Ovary (tissue), 9 donors: ENCODE data around the gene PMPCA. TPM values are rescaled to one million over a fixed set of nuclear protein-coding genes. Genes with fewer than 3 reads are reported as not detected.
A peak's percentile ranks its signal among the peaks of the same experiment; 100 is the strongest.

ENCODE experiments used
- DNase-seq, 5 donors: peaks; one replicate each; pipeline ENCODE4 v3.0.0-alpha.2; 2019 to 2020
- H3K27ac ChIP-seq, 2 donors: fragments of 200-600 bp; one replicate each; pipeline versions ENCODE4 v1.5.1 to v1.8.0; 2019 to 2022
- H3K27me3 ChIP-seq: fragments of 200-600 bp; one replicate; pipeline ENCODE4 v1.8.0; 2022
- H3K36me3 ChIP-seq: fragments of 200-600 bp; sonication (generic); one replicate; pipeline ENCODE4 v1.5.1; 2019
- H3K4me1 ChIP-seq: one replicate; pipeline ENCODE4 v1.8.1; 2013; ENCODE audit warnings: mild to moderate bottlenecking, moderate library complexity; ENCODE audit not compliant: insufficient read depth
- H3K4me3 ChIP-seq: fragments of 200-600 bp; sonication (generic); one replicate; pipeline ENCODE4 v1.5.1; 2017
- H3K9me3 ChIP-seq, 2 donors: fragments of 200-600 bp in 1 of 2; sonication (generic) in 1 of 2; one replicate each; pipeline versions ENCODE4 v1.5.1 to v1.8.1; 2013 to 2019; ENCODE audit warnings: mild to moderate bottlenecking in 1 of 2, moderate library complexity in 1 of 2
- CTCF ChIP-seq, 3 donors: fragments of 450-650 bp in 2 of 3; fragments of 200-600 bp in 1 of 3; IDR thresholded peaks; one replicate each; pipeline versions ENCODE4 v1.5.1 to v1.8.0; 2016 to 2022; ENCODE audit warnings: antibody characterized with exemption in 3 of 3, mild to moderate bottlenecking in 1 of 3
- EP300 ChIP-seq: sonication (generic); formaldehyde crosslinking; IDR thresholded peaks from one replicate; pipeline ENCODE4 v1.6.1; 2017; ENCODE audit warnings: antibody characterized with exemption
- POLR2A ChIP-seq: fragments of 450-650 bp; IDR thresholded peaks from one replicate; pipeline ENCODE4 v1.6.1; 2017; ENCODE audit warnings: antibody characterized with exemption, mild to moderate bottlenecking, moderate library complexity
- WGBS, 3 donors: extraction: QIAGEN DNeasy Blood & Tissue Kit in 1 of 3; methylation state at CpG; one replicate each; pipeline versions ENCODE4 v1.1.5 to v1.1.7; 2013 to 2017; 5-methylcytosine and 5-hydroxymethylcytosine counted together
- intact Hi-C, 4 donors: fragments of 100-400 bp; cut with DNase I; formaldehyde crosslinking; loops; one replicate each; pipeline versions ENCODE4 v1.11.0 to v1.15.1; 2022 to 2023
- polyA plus RNA-seq, 2 donors: library from polyadenylated mRNA; stranded (reverse); fragments of 200-250 nt in 1 of 2; fragments of 350-450 nt in 1 of 2; fragmentation: Illumina TruSeq in 1 of 2; extraction: RNeasy Lipid Tissue Mini Kit (QIAGEN cat#74804) in 1 of 2; gene quantifications; one replicate each; pipeline ENCODE4 v1.2.3, GENCODE V29; 2013 to 2014
- total RNA-seq, 7 donors: library from RNA; depleted of rRNA in 2 of 7; stranded (reverse); fragments of >200 nt in 2 of 7; fragmentation: NEBNext Ultra II Directional in 3 of 7; extraction: Animal tissue kit (Norgen Biotek cat#: 25700) in 3 of 7; gene quantifications; one replicate each; pipeline versions ENCODE4 v1.1.0 to v1.2.4, GENCODE V29; 2016 to 2023
- donor health status: DM: no; HTN: no; CAD: no; lungs with moderate emphysema.
- donor health status: DM: no; HTN: no; CAD: no.
- donor health status: Bipolar disorder and iron deficiency.
- donor health status: DM: yes; HTN: yes; CAD: no.
- donor health status: DM: no; HTN: no; CAD: no.
- donor health status: DM: yes; HTN: yes; CAD: no.

Gene PMPCA
- total and polyA plus RNA-seq, 9 donors = 18.7 to 82.4 (median 40.1) TPM

GRCh38 chr9:136393531-136393930 lies 16.9 kb upstream of the PMPCA start:
- DNase-seq = peak in 1 of 5 donors; percentile 19
- Histone ChIP-seq H3K4me1 (no peaks in the 10 kb centered on the region), H3K27ac (no peak overlapping the region)

GRCh38 chr9:136394312-136395019 lies 16.0 kb upstream of the PMPCA start:
- H3K27me3 ChIP-seq = no peaks in the 10 kb centered on the region
- no peak for DNase-seq
- H3K9me3 ChIP-seq = no peaks in the 10 kb centered on the region
- intact Hi-C loops = no loop called here
- no peak overlapping the region for H3K4me3 ChIP-seq
- WGBS, 3 donors = 91 to 95% (median 93%) methylated on average over 21 of the region's 21 CpGs
- no peak for TF ChIP-seq CTCF (IDR thresholded peaks at IDR 0.05)
- no peak for TF ChIP-seq EP300
- no peak for TF ChIP-seq POLR2A
- H3K27ac ChIP-seq = no peak overlapping the region
- no peaks in the 10 kb centered on the region for H3K36me3 ChIP-seq
- H3K4me1 ChIP-seq = peaks cover 9% of the 10 kb centered on the region

More at GRCh38 chr9:136393531-136393930, 16.9 kb upstream of the PMPCA start:
- no peak overlapping the region for H3K4me3 ChIP-seq
- no peaks in the 10 kb centered on the region for H3K36me3 ChIP-seq
- 84% methylated on average over 17 of the region's 17 CpGs for WGBS, 3 donors
- no peak for TF ChIP-seq CTCF (IDR thresholded peaks at IDR 0.05)
- no peak for TF ChIP-seq POLR2A
- TF ChIP-seq EP300 = no peak
- no peaks in the 10 kb centered on the region for H3K27me3 ChIP-seq
- intact Hi-C loops = no loop called here
- H3K9me3 ChIP-seq = no peaks in the 10 kb centered on the region

- H3K36me3 ChIP-seq = no peaks in the 10 kb centered on the region
- intact Hi-C loops = no loop called here
- WGBS, 3 donors = 81 to 88% (median 85%) methylated on average over 11 to 13 of the region's 13 CpGs
Observed at GRCh38 chr9:136395020-136395340, 15.5 kb upstream of the PMPCA start.

GRCh38 chr9:136395345-136396218 lies 14.9 kb upstream of the PMPCA start:
- Histone ChIP-seq H3K27ac (no peak overlapping the region), H3K27me3 (no peaks in the 10 kb centered on the region), H3K9me3 (no peaks in the 10 kb centered on the region), H3K36me3 (no peaks in the 10 kb centered on the region), H3K4me1 (peaks cover 13% of the 10 kb centered on the region), H3K4me3 (no peak overlapping the region)
- peak in 1 of 5 donors; percentile 19 for DNase-seq
- TF ChIP-seq CTCF (IDR thresholded peaks at IDR 0.05) (no peak), EP300 (no peak), POLR2A (no peak)
- 81 to 84% (median 82%) methylated on average over 26 of the region's 26 CpGs for WGBS, 3 donors
- intact Hi-C loops = no loop called here

More at GRCh38 chr9:136395020-136395340, 15.5 kb upstream of the PMPCA start:
- H3K27me3 ChIP-seq = no peaks in the 10 kb centered on the region
- H3K9me3 ChIP-seq = no peaks in the 10 kb centered on the region
- H3K4me3 ChIP-seq = no peak overlapping the region
- TF ChIP-seq EP300 (no peak), CTCF (IDR thresholded peaks at IDR 0.05) (no peak), POLR2A (no peak)
- H3K27ac ChIP-seq = no peak overlapping the region
- no peak for DNase-seq
- H3K4me1 ChIP-seq = peaks cover 9% of the 10 kb centered on the region
